GM11168 (cell line): ENCODE data around the gene UFD1.
"Not testable (repeated sequence)": the region's sequence is repeated elsewhere in the genome, so short reads cannot be mapped to it uniquely, and the experiment has no call there.

ENCODE experiments used
- in situ Hi-C: fragments of 300-500 bp; cut with MboI; formaldehyde crosslinking; loops from one replicate; pipeline ENCODE4 v1.12.0; 2022; ENCODE audit warnings: low sequenced_read_pairs; ENCODE audit not compliant: unreplicated experiment

Gene UFD1

DNA sequence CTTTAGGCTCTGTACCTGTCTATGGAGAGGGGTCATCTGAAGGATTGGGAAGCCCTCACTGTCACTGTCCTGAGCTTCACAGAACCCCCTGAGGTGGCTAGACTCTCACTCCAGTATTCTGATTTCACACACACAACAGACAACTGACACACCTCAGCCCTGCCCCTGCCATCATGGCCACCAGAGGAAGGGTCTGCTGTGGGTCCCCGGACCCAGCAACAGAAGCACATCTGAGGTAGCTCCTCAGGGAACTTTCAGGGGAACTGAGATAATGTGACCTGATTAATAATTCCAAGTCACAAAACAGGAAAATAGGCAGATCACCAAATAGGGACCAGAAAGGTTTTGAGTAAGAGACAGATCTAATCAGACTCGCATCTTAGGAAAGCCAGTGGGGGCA is 24.0 kb downstream of the UFD1 start:
- in situ Hi-C loops, result no loop called here

DNA sequence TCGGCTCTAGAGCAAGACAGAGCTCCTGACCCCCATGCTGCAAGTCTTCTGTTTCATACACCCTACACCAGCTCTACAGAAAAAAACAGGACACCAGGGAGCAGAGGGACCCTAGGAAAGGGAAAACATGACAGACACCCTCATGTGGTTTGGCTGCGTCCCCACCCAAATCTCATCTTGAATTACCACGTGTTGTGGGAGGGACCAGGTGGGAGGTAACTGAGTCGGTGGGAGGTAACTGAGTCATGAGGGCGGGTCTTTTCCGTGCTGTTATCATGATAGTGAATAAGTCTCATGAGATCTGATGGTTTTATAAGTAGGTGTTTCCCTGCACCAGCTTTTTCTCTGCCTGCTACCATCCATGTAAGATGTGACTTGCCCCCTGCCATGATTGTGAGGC is 24.8 kb downstream of the UFD1 start:
- in situ Hi-C loops, result no loop called here

DNA sequence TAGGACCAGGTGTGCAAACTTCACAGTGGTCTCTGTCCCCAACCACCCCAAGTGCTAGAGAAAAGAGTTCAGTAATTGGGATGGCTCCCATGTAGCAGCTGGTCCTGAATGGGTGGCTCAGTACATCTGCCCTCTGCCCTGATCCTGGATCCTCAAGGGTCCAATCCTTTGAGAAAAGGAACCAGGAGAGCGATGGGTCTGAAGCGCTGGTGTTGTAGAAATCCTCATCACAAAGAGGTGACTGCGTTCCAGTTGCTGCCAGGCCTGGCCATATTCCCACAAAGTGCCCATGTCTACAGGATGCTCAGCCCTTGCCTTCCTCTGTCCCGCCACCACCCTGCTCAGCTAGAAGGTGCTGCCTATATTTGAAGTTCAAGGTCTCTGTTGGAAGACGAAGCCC is 25.3 kb downstream of the UFD1 start:
- in situ Hi-C loops, result no loop called here

DNA sequence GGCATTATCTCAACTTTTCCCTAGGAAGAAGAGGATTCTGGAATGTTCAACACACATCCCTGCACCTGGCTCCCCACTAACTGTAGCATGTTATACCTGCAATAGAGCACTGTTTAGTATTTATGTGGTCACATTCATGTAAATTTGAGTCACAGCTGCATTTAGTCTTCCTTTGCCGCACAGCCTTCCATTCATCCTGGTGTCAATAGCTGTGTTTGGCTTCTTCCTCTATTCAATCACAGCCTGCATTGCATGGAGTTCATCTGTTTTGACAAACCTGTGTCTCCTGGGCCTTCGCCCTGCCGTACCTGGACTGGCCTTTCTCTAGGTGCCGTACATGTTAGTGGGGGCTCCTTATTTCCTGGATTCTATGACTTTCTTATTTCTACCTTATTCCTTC is 27.4 kb downstream of the UFD1 start:
- in situ Hi-C loops, result no loop called here

DNA sequence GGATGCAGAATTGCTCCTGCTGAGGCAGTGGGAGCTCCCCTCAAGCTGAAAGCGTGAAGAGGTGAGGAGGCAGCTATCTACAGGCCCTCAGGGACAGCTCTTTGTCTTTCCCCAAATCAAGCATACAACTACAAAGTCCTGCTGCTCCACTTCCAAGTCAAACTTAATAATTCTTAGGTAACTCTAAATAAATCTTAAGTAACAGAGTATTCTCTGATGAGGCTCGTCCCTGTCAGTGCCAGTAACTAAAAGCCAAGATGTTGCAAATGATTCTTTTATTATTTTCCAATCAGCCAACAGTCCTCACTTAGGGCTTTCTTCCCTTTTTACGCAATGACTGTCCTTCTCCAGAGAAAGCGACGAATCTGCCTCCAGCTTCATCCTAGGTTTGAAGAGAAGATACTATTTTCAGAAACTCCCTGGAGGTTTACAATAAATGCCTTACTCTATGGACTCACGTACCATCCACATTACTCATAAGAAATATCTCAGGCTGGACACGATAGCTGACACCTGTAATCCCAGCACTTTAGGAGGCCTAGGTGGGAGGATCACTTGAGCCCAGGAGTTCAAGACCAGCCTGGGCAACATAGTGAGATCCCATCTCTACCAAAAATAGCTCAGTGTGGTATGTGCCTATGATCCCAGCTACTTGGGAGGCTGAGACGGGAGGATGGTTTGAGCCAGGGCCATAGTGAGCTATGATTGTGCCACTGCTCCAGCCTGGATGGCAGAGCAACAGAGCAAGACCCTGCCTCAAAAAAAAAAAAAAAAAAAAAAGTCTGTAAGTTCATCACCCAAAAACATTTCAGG is 28.4 kb downstream of the UFD1 start:
- in situ Hi-C loops, result no loop called here

DNA sequence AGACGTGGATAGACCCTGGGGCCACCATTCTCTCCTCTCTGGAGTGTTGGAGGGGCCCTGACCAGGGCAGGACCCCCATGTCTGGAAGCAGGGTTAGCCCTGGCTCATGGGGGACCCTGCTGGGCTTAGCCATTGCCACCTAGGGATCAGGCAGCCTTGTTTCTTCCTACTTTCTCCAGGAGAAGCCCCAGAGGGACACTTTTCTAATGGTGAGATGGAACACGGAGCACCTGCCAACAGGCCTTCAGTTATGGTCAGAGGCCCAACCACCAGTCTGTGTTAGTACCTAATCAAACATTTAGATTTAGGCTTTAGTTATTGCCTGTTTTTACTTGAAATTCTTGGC is 29.6 kb downstream of the UFD1 start:
- in situ Hi-C loops, result no loop called here

DNA sequence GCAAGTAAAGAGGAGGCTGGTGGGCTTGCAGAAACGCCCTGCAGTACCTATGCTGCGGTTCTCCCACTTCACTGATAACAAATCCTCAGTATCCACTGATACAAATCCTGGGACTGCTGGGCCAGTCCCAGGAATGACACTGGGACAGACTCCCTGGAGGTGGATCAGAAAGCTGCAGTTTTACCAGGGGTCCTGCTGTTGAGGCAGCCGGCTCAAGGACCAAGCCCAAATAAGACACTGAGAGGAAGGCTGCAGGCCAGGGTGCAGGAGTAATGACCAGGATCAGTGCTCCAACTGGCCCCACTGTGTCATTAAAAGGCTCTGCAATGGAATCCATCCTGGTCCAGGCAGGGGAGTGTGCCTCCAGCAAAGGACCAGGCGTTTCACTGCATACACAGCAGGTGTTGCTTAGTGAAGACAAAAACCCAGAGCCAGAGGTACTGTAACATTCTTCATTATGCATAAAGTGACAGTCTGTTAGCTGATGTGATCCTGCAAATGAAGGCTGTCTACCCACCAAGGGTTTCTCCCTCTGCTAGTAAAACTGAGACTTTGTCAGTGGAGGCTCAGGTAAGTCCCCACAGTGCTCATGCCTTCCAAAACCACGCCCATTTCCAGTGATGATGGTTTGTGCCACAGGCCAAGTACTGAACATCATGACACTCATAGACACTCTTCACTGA is 30.1 kb downstream of the UFD1 start:
- in situ Hi-C loops, result no loop called here

DNA sequence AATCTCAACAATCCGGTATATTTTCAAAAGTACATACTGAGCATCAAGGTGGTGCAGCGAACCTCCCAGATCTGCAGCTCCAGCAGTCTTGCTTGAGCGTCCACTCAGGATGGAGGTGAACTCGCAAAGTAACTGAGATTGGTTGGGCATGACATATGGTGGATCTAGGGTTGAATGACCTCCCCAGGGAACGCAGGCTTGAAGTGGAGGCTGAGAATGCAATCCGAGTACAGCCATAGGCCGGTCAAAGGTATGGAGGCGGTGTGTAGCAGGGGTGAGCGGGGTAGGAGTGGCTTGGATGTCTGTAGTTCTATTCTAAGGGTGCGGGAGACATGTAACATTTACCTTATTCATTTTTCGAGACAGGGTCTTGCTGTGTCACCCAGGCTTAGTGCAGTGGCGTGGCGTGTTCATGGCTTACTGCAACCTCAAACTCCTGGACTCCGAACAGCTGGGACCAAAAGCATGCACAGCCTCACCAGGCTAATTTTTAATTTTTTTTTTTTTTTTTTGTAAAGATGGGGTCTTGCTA is 30.9 kb downstream of the UFD1 start:
- in situ Hi-C loops, result no loop called here

DNA sequence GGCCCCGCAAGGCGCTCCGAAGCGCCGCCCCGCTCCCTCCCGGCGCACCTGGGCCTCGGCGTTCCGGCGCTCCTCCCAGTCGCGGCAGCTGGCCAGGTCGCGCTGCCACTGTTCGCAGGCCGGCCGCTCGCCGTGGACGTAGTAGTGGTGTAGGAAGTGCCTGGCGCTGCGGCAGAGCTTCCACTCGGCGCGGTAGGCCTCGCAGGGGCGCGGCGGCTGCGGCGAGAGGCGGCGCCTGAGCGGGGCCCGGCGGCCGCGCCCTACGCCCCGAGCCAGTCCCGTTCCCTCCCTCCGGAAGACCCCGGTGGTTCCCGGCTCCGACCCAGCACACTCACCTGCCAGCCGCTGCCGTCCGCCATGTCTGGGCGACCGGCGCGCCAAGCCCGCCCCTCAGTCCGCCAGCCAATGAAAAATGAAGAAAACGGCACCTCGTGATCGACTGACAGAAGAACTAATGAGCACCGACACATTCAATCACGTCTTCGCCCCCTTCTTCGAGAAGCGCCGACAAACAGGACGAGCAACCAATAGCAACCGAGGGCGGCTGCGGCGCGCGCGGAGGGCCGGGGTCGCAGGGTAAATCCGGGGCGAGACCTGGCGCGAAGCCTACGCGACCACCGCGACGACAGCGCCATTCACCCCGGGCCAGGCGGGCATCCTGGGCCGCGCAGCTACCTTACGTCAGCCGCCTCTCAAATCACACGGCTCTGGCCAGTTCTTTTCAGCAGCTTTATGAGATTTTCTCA is 31.5 kb downstream of the UFD1 start, which contains the start of gene C22orf39:
C22orf39 (minus strand) TSS at position 382 of the 746 bp plus-strand sequence; CDS start at position 359, 23 bp downstream.
- in situ Hi-C loops, result no loop called here

DNA sequence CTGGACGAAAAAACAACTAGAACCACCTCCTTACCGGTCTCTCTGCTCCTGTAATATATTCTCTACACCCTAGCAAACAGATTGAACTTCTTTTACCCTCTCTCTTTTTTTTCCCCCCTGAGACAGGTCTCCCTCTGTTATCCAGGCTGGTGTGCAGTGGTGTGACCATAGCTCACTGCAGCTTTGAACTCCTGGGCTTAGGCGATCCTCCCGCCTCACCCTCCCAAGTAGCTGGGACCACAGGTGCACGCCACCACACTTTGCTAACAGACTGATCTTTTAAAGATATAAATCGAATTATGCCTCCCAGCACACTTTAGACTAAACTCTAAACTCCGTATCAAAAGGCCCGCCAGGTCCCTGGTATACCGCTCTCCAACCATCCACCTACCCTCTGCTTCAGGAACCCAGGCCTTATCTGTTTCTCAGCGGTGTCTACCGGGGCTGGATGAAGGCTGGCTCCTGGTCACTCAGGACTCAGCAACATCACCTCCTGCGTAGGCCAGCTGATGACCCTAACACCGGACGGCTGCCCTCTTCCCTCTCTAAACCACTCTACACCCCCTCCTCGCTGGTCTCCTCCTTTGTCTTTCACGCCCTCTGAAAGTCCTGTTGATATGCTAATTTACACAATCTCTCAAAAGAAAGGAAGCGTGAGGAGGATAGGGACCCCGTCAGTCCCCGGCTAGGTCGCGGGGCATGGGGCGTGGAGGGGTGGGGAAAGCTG is 32.2 kb downstream of the UFD1 start:
- in situ Hi-C loops, result no loop called here

DNA sequence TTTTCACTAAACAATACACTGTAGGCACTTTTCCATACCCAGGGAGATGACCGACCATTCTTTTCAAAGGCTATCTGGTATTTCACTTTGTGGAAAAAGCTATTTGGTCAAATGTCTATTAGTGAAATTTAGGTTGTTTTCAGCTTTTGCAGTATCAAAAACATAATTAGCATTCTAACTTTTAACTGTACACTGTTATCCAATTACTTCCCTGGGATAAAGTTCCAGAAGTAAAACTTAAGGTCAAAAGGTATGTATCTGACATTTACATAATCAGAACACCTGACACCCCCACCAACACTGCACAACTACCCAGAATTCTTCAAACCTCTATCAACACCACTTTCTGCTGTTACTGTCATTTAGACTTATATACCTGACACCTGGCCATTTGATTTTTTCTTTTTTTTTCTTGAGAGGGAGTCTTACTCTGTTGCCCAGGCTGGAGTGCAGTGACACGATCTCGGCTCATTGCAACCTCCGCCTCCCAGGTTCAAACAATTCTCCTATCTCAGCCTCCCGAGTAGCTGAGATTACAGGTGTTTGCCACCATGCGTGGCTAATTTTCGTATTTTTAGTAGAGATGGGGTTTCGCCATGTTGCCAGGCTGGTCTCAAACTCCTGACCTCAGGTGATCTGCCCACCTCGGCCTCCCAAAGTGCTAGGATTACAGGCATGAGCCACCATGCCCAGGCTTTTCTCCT is 33.6 kb downstream of the UFD1 start:
- in situ Hi-C loops, result not testable (repeated sequence)

DNA sequence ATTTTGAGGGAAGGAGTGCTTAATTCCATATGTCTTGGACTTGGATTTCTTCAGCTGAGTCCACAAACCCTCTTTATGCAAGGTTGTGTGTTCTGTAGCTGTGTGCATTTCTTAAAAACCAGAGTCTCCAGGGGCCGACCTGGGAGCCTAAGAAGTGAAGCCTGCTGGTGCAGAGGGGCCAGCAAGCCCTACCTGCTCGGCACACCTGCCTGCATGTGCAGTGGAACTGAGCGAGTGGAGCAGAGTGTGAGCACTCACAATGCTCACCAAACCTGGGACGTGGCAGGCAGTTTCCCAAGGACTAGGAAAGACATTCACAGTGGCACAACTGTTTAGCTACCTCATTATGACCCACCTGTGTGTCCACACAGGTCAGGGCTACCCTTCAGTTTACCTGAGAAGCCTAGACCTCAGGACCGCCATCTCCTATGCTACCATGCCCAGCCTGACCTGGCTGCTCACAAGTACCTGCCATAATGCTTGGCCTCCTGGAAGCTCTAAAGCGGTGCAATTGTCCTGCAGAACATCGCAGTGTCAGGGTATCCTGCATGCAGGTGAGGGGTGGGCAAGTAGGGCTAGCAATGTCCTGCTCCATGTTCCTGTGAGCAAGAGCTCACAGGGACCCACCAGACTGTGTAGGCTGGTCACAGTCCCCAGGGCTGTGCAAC is 35.3 kb downstream of the UFD1 start:
- in situ Hi-C loops, result no loop called here

DNA sequence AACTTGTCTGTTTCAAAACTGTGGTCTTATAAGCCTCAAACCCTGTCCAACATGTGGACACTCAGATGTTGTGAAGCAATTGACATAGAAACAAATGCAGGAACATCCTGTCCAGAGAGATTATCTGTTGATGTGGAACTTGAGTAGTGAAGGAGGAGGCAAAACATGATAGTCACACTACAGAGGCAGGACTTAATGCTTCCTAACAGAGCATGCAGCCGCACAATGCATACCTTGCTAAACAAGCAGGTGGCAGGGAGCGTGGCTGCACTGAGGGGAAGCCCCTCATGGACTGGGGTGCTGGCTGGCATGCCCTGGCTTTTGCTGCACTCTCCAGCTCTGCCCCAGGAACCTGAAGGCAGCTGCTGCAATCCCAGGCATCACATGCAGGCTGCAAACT is 36.8 kb downstream of the UFD1 start:
- in situ Hi-C loops, result no loop called here

DNA sequence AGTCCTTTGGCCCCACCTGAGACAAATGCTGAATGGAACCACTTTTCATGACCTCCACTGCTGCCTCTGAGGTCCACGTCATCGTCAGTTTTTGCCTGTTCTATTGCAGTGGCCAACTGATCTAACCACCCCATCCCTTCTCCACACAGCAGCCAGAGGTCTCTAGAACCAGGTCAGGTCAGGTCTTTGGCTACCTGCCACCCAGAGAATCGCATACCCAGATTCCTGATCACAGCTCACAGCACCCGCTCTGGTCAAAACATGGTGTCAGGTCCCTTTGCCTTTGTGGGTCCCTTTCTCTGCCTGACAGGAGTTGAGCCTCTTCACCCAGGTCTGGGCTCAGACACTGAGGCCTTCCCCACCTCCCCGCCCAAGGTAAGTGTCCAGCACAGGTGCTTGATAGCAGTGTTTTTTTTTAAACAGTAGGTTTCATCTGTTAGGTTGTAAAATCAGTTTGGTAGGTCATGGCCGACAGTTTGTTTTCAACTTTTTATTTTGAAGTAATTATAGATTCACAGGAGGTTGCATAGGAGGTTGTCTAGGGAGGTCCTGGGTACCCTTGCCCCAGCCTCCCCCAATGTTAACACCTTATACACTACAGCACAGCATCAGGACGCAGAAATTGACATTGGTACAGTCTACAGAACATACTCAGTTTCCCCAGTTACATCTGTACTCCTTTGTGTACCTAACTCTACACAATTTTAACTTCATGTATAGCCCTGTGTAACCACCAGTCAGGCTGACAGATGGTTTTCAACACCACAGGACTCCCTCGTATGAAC is 38.4 kb downstream of the UFD1 start:
- in situ Hi-C loops, result no loop called here

DNA sequence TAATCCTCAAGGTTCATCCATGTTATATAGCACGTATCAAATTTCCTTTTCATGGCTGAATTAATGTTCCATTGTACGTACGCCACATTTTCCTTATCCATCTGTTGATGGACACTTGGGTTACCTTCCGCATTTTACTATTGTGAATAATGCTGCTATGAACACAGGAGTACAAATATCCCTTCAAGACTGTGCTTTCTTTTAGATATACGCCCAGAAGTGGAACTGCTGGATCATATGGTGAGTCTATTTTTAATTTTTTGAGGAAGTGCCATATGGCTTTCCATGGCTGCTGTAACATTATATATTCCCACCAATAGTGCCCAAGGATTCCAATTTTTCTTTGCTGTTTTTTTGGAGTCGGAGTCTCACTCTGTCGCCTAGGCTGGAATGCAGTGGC is 40.7 kb downstream of the UFD1 start:
- in situ Hi-C loops, result no loop called here

DNA sequence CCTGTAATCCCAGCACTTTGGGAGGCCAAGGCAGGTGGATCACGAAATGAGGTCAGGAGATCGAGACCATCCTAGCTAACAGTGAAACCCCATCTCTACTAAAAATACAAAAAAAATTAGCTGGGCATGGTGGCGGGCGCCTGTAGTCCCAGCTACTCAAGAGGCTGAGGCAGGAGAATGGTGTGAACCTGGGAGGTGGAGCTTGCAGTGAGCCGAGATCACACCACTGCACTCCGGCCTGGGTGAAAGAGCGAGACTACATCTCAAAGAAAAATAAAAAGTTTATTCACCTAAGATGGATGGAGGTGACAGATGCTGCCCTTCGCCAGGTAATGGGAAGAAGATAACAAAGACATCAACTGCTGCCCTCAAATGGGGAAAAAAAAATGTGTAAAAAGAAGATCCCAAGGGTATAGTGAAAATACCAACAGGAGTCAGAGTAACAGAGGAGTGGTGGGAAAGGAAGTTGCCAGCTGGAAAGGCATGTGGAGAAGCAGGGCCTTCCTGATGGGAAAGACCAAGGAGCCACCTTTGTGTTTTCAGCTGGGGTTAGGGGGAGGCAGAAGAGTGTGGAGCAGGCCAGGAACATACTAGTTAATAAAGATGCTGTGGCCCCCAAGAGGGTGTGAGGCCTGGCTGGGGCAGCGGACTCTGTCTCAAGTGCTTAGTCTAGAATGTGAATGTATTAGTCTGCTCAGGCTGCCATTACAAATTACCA is 42.4 kb downstream of the UFD1 start:
- in situ Hi-C loops, result not testable (repeated sequence)

DNA sequence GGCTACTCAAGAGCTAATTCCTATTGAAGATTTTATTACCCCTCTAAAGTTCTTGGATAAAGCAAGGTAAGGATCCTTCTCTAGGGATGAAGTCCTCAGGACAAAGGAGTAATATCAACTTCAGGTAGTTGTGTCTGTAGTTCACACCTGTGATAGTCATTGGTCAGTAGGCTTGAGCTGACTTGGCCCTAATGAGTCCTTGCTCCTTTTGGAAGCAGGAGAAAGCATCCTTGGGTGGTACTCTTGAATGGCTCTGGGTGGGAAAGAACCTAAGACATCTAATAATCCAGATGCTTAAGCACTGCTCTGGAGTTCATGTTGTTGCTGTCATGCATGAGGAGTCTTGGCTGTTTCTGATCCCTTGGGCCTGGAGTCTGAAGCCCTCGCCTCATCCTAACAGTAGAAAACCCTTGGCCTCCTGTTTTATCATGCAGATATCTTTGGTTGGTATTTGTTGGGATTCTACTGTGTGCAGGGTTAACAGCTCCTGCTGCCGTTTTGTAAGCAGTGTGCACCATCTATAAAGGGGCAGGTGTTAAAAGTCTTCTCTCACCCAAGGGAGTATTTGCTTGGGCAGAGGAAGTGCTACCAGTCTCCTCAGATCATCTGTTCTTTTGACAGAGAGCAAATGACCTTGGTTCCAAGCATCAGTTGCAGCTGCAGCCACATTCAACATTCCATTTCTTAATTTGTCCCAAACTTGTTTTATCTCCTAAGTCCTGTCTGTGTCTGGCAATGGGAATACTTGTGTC is 44.0 kb downstream of the UFD1 start:
- in situ Hi-C loops, result no loop called here
